CD1c-positive myeloid dendritic cell (primary cell): ENCODE results near the gene GON4L.
"Not testable (repeated sequence)": the region's sequence is repeated elsewhere in the genome, so short reads cannot be mapped to it uniquely, and the experiment has no call there.

ENCODE experiments used
- DNase-seq: peaks from one replicate; pipeline ENCODE4 v3.0.0-alpha.2; 2016; ENCODE audit errors: extremely low spot score

Gene GON4L, protein sequence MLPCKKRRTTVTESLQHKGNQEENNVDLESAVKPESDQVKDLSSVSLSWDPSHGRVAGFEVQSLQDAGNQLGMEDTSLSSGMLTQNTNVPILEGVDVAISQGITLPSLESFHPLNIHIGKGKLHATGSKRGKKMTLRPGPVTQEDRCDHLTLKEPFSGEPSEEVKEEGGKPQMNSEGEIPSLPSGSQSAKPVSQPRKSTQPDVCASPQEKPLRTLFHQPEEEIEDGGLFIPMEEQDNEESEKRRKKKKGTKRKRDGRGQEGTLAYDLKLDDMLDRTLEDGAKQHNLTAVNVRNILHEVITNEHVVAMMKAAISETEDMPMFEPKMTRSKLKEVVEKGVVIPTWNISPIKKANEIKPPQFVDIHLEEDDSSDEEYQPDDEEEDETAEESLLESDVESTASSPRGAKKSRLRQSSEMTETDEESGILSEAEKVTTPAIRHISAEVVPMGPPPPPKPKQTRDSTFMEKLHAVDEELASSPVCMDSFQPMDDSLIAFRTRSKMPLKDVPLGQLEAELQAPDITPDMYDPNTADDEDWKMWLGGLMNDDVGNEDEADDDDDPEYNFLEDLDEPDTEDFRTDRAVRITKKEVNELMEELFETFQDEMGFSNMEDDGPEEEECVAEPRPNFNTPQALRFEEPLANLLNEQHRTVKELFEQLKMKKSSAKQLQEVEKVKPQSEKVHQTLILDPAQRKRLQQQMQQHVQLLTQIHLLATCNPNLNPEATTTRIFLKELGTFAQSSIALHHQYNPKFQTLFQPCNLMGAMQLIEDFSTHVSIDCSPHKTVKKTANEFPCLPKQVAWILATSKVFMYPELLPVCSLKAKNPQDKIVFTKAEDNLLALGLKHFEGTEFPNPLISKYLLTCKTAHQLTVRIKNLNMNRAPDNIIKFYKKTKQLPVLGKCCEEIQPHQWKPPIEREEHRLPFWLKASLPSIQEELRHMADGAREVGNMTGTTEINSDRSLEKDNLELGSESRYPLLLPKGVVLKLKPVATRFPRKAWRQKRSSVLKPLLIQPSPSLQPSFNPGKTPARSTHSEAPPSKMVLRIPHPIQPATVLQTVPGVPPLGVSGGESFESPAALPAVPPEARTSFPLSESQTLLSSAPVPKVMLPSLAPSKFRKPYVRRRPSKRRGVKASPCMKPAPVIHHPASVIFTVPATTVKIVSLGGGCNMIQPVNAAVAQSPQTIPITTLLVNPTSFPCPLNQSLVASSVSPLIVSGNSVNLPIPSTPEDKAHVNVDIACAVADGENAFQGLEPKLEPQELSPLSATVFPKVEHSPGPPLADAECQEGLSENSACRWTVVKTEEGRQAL (N-terminal part only)

GRCh38 chr1:155856975-155857930 lies at the start of gene GON4L:
TSS of gene GON4L (minus strand) at chr1:155857214. CDS start at chr1:155853780, 3,434 bp downstream.
- peak; percentile 97 for DNase-seq

DNA sequence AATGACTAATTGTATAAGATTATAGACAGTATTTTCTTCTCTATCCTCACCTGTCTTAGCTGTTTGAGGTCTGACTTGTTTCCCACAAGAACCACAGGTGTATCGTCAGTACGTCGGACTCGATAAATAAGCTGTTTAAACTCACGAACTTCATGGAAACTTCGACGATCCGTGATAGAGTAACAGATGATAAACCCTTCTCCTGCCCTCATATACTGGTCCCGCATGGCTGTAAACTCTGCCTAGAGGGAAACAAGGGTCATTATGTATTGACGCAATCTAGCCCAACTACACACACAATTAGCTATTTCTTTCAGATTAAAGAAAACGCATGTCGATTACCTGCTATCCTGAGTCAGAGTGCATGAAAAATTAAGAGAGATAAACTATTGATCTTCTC lies 47.2 kb upstream of the GON4L start:
- no peak for DNase-seq

- no peak for DNase-seq
Observed at GRCh38 chr1:155900161-155900560, 43.1 kb upstream of the GON4L start.

DNA sequence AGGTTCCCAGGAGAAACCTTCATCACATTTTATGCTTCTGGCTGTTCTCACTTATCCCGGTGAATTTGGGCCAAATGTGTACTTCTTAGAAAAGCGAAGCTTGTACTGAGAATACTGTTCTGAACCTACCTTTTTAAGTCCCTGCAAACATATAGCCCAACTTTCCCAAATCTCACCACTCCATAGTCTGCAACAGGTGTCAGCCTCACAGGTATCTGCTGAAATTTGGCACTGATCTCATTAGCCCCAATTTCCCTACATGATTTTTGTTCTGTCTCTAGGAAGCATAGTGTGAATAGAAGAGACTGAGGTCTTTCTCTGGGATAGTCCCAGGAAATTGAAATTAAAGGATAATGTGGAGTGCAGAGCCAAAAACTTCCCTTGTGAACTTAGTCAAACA lies 42.7 kb upstream of the GON4L start:
- no peak for DNase-seq

GRCh38 chr1:155898888-155899287 lies 41.9 kb upstream of the GON4L start:
- DNase-seq = no peak

GRCh38 chr1:155897746-155898145 lies 40.7 kb upstream of the GON4L start:
- no peak for DNase-seq

DNA sequence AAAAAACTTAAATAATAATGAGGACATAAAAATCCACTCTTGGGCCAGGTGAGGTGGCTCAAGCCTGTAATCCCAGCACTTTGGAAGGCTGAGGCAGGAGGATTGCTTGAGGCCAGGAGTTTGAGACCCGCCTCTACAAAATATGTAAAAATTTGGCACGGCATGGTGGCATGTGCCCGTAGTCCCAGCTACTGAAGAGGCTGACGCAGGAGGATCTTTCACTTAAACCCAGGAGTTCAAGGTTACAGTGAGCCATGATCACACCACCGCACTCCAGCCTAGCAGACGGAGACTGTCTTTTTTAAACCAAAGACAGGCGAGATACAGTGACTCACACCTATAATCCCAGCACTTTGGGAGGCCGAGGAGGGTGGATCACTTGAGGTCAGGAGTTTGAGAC lies 39.5 kb upstream of the GON4L start:
- not testable (repeated sequence) for DNase-seq

GRCh38 chr1:155895617-155896016 lies 38.6 kb upstream of the GON4L start:
- not testable (repeated sequence) for DNase-seq

DNA sequence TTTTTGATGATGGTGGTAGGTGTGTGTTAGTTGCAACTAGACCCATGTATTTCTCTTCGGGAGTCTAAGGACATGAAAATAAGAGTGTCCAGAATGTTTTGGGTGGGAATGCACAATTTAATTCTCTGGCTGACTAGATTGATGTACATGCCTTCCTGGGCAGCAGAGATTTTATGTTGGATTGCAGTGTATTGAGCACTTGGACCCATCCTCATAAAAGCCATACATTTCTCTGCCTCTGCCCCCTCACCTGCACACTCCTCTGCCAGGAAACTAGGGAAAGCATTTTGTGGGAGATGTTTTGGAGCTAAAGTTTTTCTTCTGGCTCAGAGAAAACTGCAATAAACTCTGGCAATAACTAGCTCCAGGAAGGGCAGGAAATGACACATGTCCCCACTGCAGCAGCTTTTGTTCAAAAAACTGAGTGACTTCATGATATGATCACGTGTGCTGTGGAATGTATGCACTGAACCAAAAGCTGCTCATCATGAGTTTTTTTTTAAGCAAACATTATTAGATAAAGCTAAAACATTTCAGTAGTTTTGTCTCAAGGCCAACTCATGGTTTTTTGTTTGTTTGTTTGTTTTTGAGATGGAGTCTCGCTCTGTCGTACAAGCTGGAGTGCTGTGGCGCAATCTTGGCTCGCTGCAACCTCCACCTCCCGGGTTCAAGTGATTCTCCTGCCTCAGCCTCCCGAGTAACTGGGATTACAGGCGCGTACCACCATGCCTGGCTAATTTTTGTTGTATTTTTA lies 36.6 kb upstream of the GON4L start:
- peak; percentile 37 for DNase-seq

- no peak for DNase-seq
Observed at GRCh38 chr1:155892796-155893195, 35.8 kb upstream of the GON4L start.

GRCh38 chr1:155890251-155890650 lies 33.2 kb upstream of the GON4L start:
- no peak for DNase-seq

DNA sequence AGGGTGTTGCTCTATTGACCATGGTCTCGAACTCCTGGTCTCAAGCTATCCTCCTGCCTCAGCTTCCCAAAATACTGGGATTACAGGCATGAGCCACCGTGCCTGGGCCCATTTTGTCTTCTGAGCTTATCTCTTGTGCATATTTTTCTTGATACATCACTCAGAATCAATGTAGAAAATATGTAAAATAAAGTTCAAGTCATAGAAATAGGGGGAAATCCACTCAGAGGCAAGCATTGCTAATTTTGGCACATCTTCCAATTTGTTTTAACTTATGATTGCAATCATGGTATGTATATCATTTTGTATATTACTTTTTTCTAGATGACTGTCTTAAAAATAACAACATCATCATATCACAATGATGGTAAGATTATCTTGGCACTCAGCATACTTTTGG lies 32.6 kb upstream of the GON4L start:
- no peak for DNase-seq

GRCh38 chr1:155888481-155888880 lies 31.5 kb upstream of the GON4L start:
- DNase-seq = no peak

DNA sequence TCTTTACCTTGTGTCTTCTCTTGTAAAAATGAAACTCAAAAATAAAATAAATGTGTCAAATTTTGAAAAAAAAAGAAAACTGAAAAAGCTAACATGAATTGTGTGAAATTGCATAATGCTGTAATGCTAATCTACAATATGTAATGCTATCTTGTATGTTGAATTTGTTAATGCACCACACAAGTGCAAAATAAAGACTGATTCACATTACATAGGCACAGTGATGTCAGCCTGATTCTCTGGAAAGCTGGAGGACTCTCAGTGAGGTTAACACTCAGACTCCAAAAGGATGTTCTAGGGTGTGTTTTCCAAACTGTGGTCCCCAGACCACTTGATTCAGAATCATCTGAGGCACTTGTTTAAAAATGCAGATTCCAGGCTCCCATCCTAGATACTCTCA lies 28.0 kb upstream of the GON4L start:
- no peak for DNase-seq

- no peak for DNase-seq
Observed at GRCh38 chr1:155884031-155884960, 27.3 kb upstream of the GON4L start.

GRCh38 chr1:155882766-155883165 lies 25.8 kb upstream of the GON4L start:
- DNase-seq = no peak

- no peak for DNase-seq
Observed at GRCh38 chr1:155882235-155882634, 25.2 kb upstream of the GON4L start.

DNA sequence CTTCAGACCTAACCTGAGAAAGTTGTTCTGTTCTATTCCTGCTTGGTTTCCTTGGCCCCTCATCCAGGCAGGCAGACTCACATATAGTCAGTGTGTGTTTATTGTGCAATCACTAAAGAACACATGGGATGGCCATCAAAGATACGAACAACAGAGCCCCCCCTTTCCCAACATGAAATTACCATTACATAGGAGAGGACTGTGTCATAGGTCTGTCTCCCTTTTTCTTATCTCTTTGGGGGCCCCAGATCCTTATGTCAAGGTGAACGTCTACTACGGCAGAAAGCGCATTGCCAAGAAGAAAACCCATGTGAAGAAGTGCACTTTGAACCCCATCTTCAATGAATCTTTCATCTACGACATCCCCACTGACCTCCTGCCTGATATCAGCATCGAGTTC lies 23.9 kb upstream of the GON4L start:
- no peak for DNase-seq

GRCh38 chr1:155880251-155880650 lies 23.2 kb upstream of the GON4L start:
- no peak for DNase-seq
